ENCODE data around the gene CCDC57. TPM values are rescaled to one million over a fixed set of nuclear protein-coding genes. Genes with fewer than 3 reads are reported as not detected.

The CCDC57 gene
- total RNA-seq, 1 experiment from 2014 or later = 36.6 TPM

DNA sequence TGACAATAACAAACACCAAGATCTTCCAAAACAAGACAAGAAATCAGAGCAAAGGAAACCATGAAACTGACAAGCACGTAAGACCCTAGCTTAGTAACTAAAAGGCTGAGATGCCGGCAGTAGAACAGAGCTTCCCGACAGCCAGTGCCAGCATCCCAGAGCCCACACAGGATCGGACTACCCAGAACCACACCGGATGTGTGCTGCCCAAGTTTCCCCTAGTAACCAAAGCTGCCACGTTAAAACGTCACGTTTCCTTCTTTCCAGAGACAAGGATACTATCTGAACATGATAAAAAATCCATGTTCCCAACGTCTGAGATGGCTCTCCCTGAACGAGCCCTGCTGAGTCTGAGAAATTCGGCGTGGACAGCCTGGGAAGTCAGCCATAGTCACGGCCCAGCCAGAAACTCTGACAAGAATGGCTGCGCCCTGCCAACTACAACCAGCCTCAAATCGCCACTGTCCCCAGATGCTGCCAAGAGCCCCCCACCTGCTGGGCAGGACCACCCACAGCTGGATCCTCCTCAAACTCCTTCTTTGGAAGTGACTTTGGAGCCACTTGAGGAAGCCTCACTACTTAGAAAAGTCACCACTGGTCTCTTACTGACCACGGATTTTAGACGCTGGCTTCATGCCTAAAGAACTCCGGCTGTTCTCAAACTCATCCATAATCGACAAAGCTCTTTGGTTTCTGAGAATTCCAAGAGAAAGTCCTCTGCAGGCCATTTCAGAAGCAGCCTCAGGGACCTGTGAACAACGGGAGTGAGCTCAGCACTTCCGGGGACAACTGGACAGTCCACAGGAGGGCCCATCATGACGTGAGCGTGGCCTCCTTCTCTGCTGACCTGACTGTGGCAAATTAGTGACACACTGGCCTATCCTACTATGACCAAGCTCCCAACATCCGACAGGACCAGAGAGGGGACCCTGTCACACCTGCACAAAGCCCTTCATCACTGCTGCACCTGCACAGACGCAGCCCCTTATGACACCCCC, 16.7 kb downstream of the CCDC57 start:
- ChIA-PET POLR2A (ENCODE audit: unreplicated experiment) (no interaction called here), CTCF (no interaction called here)
- TF ChIP-seq, protein P1, sequence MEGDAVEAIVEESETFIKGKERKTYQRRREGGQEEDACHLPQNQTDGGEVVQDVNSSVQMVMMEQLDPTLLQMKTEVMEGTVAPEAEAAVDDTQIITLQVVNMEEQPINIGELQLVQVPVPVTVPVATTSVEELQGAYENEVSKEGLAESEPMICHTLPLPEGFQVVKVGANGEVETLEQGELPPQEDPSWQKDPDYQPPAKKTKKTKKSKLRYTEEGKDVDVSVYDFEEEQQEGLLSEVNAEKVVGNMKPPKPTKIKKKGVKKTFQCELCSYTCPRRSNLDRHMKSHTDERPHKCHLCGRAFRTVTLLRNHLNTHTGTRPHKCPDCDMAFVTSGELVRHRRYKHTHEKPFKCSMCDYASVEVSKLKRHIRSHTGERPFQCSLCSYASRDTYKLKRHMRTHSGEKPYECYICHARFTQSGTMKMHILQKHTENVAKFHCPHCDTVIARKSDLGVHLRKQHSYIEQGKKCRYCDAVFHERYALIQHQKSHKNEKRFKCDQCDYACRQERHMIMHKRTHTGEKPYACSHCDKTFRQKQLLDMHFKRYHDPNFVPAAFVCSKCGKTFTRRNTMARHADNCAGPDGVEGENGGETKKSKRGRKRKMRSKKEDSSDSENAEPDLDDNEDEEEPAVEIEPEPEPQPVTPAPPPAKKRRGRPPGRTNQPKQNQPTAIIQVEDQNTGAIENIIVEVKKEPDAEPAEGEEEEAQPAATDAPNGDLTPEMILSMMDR (conservative IDR thresholded peaks at IDR 0.05; ENCODE audit: low read depth, low read length) = no peak
- TF ChIP-seq EZH2 (IDR thresholded peaks at IDR 0.05; ENCODE audit: low read length, unreplicated experiment) (no peak), EZH2phosphoT487 (IDR thresholded peaks at IDR 0.05; ENCODE audit: borderline replicate concordance, low read length) (no peak)

DNA sequence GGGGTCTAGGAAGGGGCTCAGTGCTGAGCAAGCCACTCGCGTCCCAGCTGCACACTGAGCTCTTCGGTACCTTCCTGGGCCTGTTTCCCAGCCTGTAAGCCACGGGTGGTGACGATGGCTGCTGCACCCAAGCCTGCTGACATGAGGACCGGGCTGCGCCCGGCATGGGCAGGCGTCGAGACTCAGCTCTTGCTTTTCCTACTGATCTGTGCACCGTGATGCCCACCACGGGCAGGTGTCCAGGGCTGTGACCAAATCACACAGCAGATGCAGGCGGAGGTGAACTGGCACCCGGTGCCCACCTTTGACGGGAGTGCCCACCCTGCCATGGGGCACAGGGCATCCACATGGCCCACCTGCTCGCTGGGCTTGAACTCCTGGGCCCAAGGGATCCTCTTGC, 17.9 kb downstream of the CCDC57 start:
- Histone ChIP-seq H3K9me3 (ENCODE audit: low read length) (no peaks in the 10 kb centered on the region), H3K9me2 (replicated peaks; ENCODE audit: low read length) (no peaks in the 10 kb centered on the region), H2AFZ (ENCODE audit: low read length) (no peak overlapping the region), H3K79me2 (ENCODE audit: low read length) (no peaks in the 10 kb centered on the region), H3K4me1 (ENCODE audit: insufficient read depth, low read length) (no peaks in the 10 kb centered on the region), H3K4me2 (ENCODE audit: low read length) (no peak overlapping the region), H3K27ac (ENCODE audit: low read length) (no peak overlapping the region), H3K27me3 (ENCODE audit: low read length) (no peaks in the 10 kb centered on the region), H4K20me1 (ENCODE audit: low read length) (no peaks in the 10 kb centered on the region), H3K36me3 (ENCODE audit: low read depth, low read length) (peaks cover 15% of the 10 kb centered on the region; the same call in 1 of the 2 replicates), H3K4me3 (ENCODE audit: low read length) (no peak overlapping the region), H3K9ac (ENCODE audit: low read length) (no peak overlapping the region), H3F3A (ENCODE audit: low read length, unreplicated experiment) (no peaks in the 10 kb centered on the region)
- ChIA-PET CTCF (interaction anchor here (0.6 kb wide), 1 partner anchor 97 kb away, joined by 4 read pairs; the partner anchor contains the start of gene FASN), POLR2A (ENCODE audit: unreplicated experiment) (no interaction called here)
- BruUV-seq (replicated peaks) = no TSS peak
- DNase-seq = no peak
- intact Hi-C loops (cut with micrococcal nuclease) = no loop called here
- TF ChIP-seq, protein P1 (conservative IDR thresholded peaks at IDR 0.05; ENCODE audit: low read depth, low read length) = no peak
- TF ChIP-seq EZH2phosphoT487 (IDR thresholded peaks at IDR 0.05; ENCODE audit: borderline replicate concordance, low read length) (no peak), EZH2 (IDR thresholded peaks at IDR 0.05; ENCODE audit: low read length, unreplicated experiment) (no peak)
- ATAC-seq = no peak

More for the DNA sequence above, 16.7 kb downstream of the CCDC57 start:
- no peaks in the 10 kb centered on the region for H3F3A ChIP-seq (ENCODE audit: low read length, unreplicated experiment)
- no peaks in the 10 kb centered on the region for H3K79me2 ChIP-seq (ENCODE audit: low read length)
- ATAC-seq = no peak
- DNase-seq = no peak
- H4K20me1 ChIP-seq (ENCODE audit: low read length) = no peaks in the 10 kb centered on the region
- no peak overlapping the region for H3K4me2 ChIP-seq (ENCODE audit: low read length)
- H3K9me2 ChIP-seq (replicated peaks; ENCODE audit: low read length) = no peaks in the 10 kb centered on the region
- peaks cover 15% of the 10 kb centered on the region; the same call in 1 of the 2 replicates for H3K36me3 ChIP-seq (ENCODE audit: low read depth, low read length)
- intact Hi-C loops (cut with micrococcal nuclease) = no loop called here
- no peaks in the 10 kb centered on the region for H3K27me3 ChIP-seq (ENCODE audit: low read length)
- H3K4me3 ChIP-seq (ENCODE audit: low read length) = no peak overlapping the region
- no peak overlapping the region for H3K9ac ChIP-seq (ENCODE audit: low read length)
- H3K4me1 ChIP-seq (ENCODE audit: insufficient read depth, low read length) = no peaks in the 10 kb centered on the region
- H3K27ac ChIP-seq (ENCODE audit: low read length) = no peak overlapping the region
- no peak overlapping the region for H2AFZ ChIP-seq (ENCODE audit: low read length)
- no TSS peak for BruUV-seq (replicated peaks)
- no peaks in the 10 kb centered on the region for H3K9me3 ChIP-seq (ENCODE audit: low read length)
